ENCODE measurements around the gene SLAMF7.

- TF ChIP-seq CTCF (IDR thresholded peaks at IDR 0.05; ENCODE audit: extremely low read depth in 1 of 2, insufficient read depth in 1 of 2, low read depth in 1 of 2, low read length in 2 of 2) (no peak), EZH2 (IDR thresholded peaks at IDR 0.05; ENCODE audit: borderline replicate concordance, low read depth, low read length, severe bottlenecking) (no peak), POLR2A (IDR thresholded peaks at IDR 0.05; ENCODE audit: low read depth, low read length) (no peak), POLR2AphosphoS5 (IDR thresholded peaks at IDR 0.05; ENCODE audit: insufficient read depth, low read depth, low read length) (no peak)
Observed at GRCh38 chr1:160748181-160748877, 9.3 kb downstream of the SLAMF7 start.

All from endothelial cell of umbilical vein (primary cell).